Vagina (tissue), 2 donors: Measurements from ENCODE around the gene RRP1B. TPM values are rescaled to one million over a fixed set of nuclear protein-coding genes. Genes with fewer than 3 reads are reported as not detected.

Experiments
- DNase-seq, 2 donors: peaks; one replicate each; pipeline ENCODE4 v3.0.0-alpha.2; 2017; ENCODE audit errors: extremely low spot score in 2 of 2
- H3K27ac ChIP-seq: fragments of 200-600 bp; sonication (generic); one replicate; pipeline ENCODE4 v1.5.1; 2019
- H3K27me3 ChIP-seq: fragments of 200-600 bp; sonication (generic); one replicate; pipeline ENCODE4 v1.5.1; 2019
- H3K36me3 ChIP-seq, 2 donors: fragments of 200-600 bp; sonication (generic); one replicate each; pipeline ENCODE4 v1.5.1; 2017 to 2019
- H3K4me1 ChIP-seq: fragments of 200-600 bp; sonication (generic); one replicate; pipeline ENCODE4 v1.5.1; 2019
- H3K4me3 ChIP-seq, 2 donors: fragments of 200-600 bp; sonication (generic); 1 replicate in 1 of 2; 2 replicates in 1 of 2; pipeline ENCODE4 v1.5.1; 2016 to 2019
- H3K9me3 ChIP-seq: fragments of 200-600 bp; sonication (generic); one replicate; pipeline ENCODE4 v1.5.1; 2019
- CTCF ChIP-seq, 3 experiments: fragments of 450-650 bp in 2 of 3; fragments of 200-600 bp in 1 of 3; sonication (generic) in 1 of 3; IDR thresholded peaks; one replicate each; pipeline ENCODE4 v1.5.1; 2017 to 2019; ENCODE audit warnings: antibody characterized with exemption in 3 of 3, mild to moderate bottlenecking in 2 of 3, moderate library complexity in 2 of 3
- POLR2A ChIP-seq, 2 donors: fragments of 450-650 bp; IDR thresholded peaks; one replicate each; pipeline ENCODE4 v1.6.1; 2017; ENCODE audit warnings: antibody characterized with exemption in 2 of 2, mild to moderate bottlenecking in 2 of 2, moderate library complexity in 2 of 2
- POLR2AphosphoS5 ChIP-seq, 2 donors: sonication (generic); formaldehyde crosslinking; IDR thresholded peaks; one replicate each; pipeline ENCODE4 v1.9.0; 2017; ENCODE audit warnings: antibody characterized with exemption in 2 of 2, mild to moderate bottlenecking in 2 of 2, low read depth in 1 of 2; ENCODE audit not compliant: insufficient read depth in 1 of 2
- intact Hi-C: fragments of 100-400 bp; cut with DNase I; formaldehyde crosslinking; loops from one replicate; pipeline ENCODE4 v1.15.1; 2023
- total RNA-seq: library from RNA; depleted of rRNA; stranded (reverse); fragments of >200 nt; gene quantifications from one replicate; pipeline ENCODE4 v1.2.3, GENCODE V29; 2016

The RRP1B gene
- total RNA-seq, 1 donor from 2014 or later = 18.9 TPM

DNA sequence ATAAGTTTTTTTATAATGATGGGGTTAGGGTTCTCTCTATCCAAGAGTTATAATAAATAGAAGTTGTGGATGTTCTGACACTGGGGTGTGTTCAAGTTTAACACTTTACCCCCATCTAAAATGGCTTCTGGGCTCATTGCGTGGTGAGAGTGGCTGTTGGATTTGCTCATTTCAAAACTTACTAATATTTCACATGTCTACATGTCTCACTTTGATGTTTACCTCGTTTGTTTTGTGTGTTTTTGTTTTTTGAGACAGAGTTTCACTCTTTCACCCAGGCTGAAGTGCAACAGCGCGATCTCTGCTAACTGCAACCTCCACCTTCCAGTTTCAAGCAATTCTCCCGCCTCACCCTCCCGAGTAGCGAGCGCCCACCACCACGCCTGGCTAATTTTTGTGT lies 3.7 kb downstream of the RRP1B start:
- TF ChIP-seq CTCF (IDR thresholded peaks at IDR 0.05) (no peak), POLR2A (IDR thresholded peaks at IDR 0.05) (no peak), POLR2AphosphoS5 (IDR thresholded peaks at IDR 0.05; ENCODE audit: insufficient read depth in 1 of 2, low read depth in 1 of 2) (no peak)
- H3K4me3 ChIP-seq = no peak overlapping the region
- no peaks in the 10 kb centered on the region for H3K9me3 ChIP-seq
- H3K4me1 ChIP-seq = peaks cover 20% of the 10 kb centered on the region
- no peaks in the 10 kb centered on the region for H3K27me3 ChIP-seq
- peaks cover 0 to 16% of the 10 kb centered on the region in 2 donors for H3K36me3 ChIP-seq
- H3K27ac ChIP-seq = no peak overlapping the region
- DNase-seq = no peak
- intact Hi-C loops = no loop called here

GRCh38 chr21:43664358-43664757 lies 5.0 kb downstream of the RRP1B start:
- no peak for DNase-seq
- Histone ChIP-seq H3K4me1 (peaks cover 17% of the 10 kb centered on the region), H3K36me3 (peaks cover 0 to 16% of the 10 kb centered on the region in 2 donors), H3K27me3 (no peaks in the 10 kb centered on the region), H3K27ac (no peak overlapping the region), H3K4me3 (no peak overlapping the region), H3K9me3 (no peaks in the 10 kb centered on the region)
- no peak for TF ChIP-seq CTCF (IDR thresholded peaks at IDR 0.05)
- intact Hi-C loops = no loop called here

DNA sequence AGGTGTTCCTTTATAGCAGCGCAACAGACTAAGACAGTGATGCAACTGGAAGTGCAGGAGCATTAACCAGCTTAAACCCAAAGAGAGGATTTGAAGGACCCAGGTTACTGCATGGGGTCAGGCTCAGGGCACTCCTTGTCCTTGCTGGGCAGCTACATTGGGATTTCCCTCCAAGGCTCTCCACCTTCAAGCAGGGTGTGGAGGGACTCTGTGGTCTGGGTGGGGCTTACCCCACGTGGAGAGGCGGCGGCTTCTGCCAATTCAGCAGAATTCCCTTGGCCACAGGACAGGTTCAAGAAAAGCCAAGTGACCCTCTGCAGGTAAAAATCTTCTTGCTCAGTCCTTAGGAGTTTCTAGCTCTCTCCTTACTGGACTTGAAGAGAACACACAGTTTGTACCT lies 6.5 kb downstream of the RRP1B start:
- no peak overlapping the region for H3K4me3 ChIP-seq
- no peak overlapping the region for H3K27ac ChIP-seq
- H3K36me3 ChIP-seq = peaks cover 0 to 27% of the 10 kb centered on the region in 2 donors
- H3K4me1 ChIP-seq = peaks cover 8% of the 10 kb centered on the region
- no peak for DNase-seq
- H3K9me3 ChIP-seq = no peaks in the 10 kb centered on the region
- H3K27me3 ChIP-seq = no peaks in the 10 kb centered on the region
- intact Hi-C loops = no loop called here
- TF ChIP-seq CTCF (IDR thresholded peaks at IDR 0.05) (no peak), POLR2AphosphoS5 (IDR thresholded peaks at IDR 0.05; ENCODE audit: insufficient read depth in 1 of 2, low read depth in 1 of 2) (no peak), POLR2A (IDR thresholded peaks at IDR 0.05) (no peak)

- no peak for TF ChIP-seq POLR2AphosphoS5 (IDR thresholded peaks at IDR 0.05; ENCODE audit: insufficient read depth in 1 of 2, low read depth in 1 of 2)
- no peak for TF ChIP-seq CTCF (IDR thresholded peaks at IDR 0.05)
- no peak for TF ChIP-seq POLR2A (IDR thresholded peaks at IDR 0.05)
- H3K36me3 ChIP-seq = peaks cover 0 to 40% of the 10 kb centered on the region in 2 donors
- intact Hi-C loops = no loop called here
- no peak overlapping the region for H3K27ac ChIP-seq
- H3K4me3 ChIP-seq = no peak overlapping the region
- no peaks in the 10 kb centered on the region for H3K4me1 ChIP-seq
- no peaks in the 10 kb centered on the region for H3K27me3 ChIP-seq
- DNase-seq = no peak
- no peaks in the 10 kb centered on the region for H3K9me3 ChIP-seq
Measured at GRCh38 chr21:43667191-43667904, 8.0 kb downstream of the RRP1B start.

GRCh38 chr21:43669828-43670605 lies 10.7 kb downstream of the RRP1B start:
- no peak overlapping the region for H3K4me3 ChIP-seq
- DNase-seq = no peak
- TF ChIP-seq CTCF (IDR thresholded peaks at IDR 0.05) (no peak), POLR2A (IDR thresholded peaks at IDR 0.05) (no peak), POLR2AphosphoS5 (IDR thresholded peaks at IDR 0.05; ENCODE audit: insufficient read depth in 1 of 2, low read depth in 1 of 2) (no peak)
- H3K9me3 ChIP-seq = no peaks in the 10 kb centered on the region
- no peaks in the 10 kb centered on the region for H3K4me1 ChIP-seq
- H3K27ac ChIP-seq = no peak overlapping the region
- no peaks in the 10 kb centered on the region for H3K27me3 ChIP-seq
- intact Hi-C loops = no loop called here
- H3K36me3 ChIP-seq = peaks cover 0 to 32% of the 10 kb centered on the region in 2 donors
